Epithelial cell of proximal tubule (primary cell): ENCODE measurements around the gene ADI1. TPM values are rescaled to one million over a fixed set of nuclear protein-coding genes. Genes with fewer than 3 reads are reported as not detected.
A peak's percentile ranks its signal among the peaks of the same experiment; 100 is the strongest.

Experiments
- DNase-seq: peaks from one replicate; pipeline ENCODE4 v3.0.0-alpha.2; 2011; ENCODE audit warnings: low read depth
- H3K4me3 ChIP-seq: 2 replicates; pipeline ENCODE4 v1.5.1; 2011; ENCODE audit warnings: low read depth, mild to moderate bottlenecking, low read length
- total RNA-seq: library from RNA; depleted of rRNA; stranded (reverse); fragments of >200 nt; gene quantifications from 2 replicates; pipeline ENCODE4 v1.2.3, GENCODE V29; 2015
- TF ChIP-seq, protein P1 (sequence below): conservative IDR thresholded peaks from 2 replicates; pipeline ENCODE4 v1.5.1; 2012; ENCODE audit warnings: low read depth, mild to moderate bottlenecking, low read length

The ADI1 gene
- 35.3 and 51.9 TPM in 2 replicates for total RNA-seq

GRCh38 chr2:3519255-3520205, at the start of gene ADI1:
TSS of gene ADI1 (minus strand) at chr2:3519531. CDS start at chr2:3519487, 44 bp downstream.
- peak within 1 kb of the TSS; percentile 87 for H3K4me3 ChIP-seq
- DNase-seq = no peak
- TF ChIP-seq, protein P1, sequence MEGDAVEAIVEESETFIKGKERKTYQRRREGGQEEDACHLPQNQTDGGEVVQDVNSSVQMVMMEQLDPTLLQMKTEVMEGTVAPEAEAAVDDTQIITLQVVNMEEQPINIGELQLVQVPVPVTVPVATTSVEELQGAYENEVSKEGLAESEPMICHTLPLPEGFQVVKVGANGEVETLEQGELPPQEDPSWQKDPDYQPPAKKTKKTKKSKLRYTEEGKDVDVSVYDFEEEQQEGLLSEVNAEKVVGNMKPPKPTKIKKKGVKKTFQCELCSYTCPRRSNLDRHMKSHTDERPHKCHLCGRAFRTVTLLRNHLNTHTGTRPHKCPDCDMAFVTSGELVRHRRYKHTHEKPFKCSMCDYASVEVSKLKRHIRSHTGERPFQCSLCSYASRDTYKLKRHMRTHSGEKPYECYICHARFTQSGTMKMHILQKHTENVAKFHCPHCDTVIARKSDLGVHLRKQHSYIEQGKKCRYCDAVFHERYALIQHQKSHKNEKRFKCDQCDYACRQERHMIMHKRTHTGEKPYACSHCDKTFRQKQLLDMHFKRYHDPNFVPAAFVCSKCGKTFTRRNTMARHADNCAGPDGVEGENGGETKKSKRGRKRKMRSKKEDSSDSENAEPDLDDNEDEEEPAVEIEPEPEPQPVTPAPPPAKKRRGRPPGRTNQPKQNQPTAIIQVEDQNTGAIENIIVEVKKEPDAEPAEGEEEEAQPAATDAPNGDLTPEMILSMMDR = no peak

DNA sequence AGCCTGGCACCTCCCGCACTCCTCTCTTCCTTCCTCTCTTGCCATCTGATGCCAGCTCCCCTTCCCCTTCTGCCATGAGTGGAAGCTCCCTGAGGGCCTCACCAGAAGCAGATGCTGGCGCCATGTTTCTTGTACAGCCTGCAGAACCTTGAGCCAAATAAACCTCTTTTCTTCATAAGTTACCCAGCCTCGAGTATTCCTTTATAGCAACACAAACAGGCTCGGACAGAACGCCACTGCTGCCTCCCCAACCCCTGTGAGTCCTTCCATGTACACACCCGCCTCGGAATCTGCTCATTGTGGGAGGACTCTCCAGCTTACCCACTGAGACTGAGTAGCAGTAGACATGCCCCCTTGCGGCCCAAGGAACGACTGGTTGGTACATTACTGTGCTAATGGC, 47.5 kb upstream of the ADI1 start:
- no peak overlapping the region for H3K4me3 ChIP-seq
- no peak for DNase-seq
- TF ChIP-seq, protein P1 = no peak

DNA sequence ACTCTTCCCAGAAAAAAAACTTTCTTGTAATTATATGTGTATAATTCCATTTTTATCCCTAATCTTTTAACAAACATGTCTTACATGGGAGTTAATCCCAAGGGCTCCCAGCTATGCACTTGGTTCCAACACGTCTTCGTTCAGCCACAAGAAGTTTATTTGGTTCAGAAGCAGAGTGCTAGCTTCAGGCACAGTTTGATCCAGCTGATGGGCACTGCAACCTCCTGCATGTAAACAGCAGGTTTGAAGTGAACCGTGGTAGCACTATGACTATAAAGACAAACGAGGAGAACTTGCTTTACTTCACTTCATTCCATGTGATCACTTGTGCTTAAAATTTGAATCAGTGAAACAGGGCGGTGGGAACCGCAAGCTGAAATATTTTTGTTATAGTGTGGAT, 45.8 kb upstream of the ADI1 start:
- no peak for DNase-seq
- TF ChIP-seq, protein P1 = no peak
- no peak overlapping the region for H3K4me3 ChIP-seq

- no peak for DNase-seq
- H3K4me3 ChIP-seq = no peak overlapping the region
- TF ChIP-seq, protein P1 = no peak
Measured at GRCh38 chr2:3563521-3563976, 44.2 kb upstream of the ADI1 start.

DNA sequence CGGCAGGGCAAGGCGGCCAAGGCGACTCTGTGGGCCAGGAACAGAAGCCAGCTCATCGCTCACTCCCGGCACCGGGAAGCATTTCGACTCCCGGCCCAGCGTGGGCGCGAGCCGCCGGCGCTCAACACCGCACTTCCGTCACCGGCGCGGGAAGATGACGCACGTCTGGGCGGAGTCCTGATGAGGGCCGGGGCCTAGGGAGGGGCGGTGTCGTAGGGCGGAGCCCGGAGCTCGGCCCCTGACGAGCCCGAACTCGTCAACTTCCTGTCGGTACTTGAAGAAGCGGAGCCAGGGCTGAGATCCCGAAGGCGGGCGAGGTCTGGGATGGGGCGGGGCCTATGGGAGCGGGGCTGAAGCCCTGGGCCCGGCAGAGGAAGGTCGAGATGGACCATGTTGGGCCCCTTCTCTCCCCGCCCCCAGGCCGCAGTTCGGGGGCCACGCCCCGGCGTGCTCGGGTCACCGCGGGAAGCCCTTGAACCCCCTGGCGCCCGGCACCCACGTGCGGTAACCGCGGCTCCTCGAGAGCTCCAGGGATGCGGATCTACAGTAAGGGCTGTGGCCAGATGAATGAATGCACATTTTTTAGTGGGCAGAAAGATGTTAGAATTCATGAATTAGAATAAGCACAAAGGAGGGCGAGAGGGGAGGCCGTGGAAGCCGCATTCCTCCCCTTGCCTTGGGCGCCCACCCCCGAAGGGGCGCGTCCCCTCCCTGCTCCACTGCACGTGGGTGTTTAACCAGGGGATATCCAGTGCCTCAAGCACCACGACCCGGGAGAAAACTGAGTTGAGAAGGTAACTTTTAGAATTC, 39.1 kb upstream of the ADI1 start, which contains the start of gene RNASEH1:
Gene RNASEH1, minus strand, starts transcription at position 129 of the 810 bp plus-strand sequence. Its CDS starts 73 bp downstream, at position 56.
- DNase-seq = peak; percentile 64
- H3K4me3 ChIP-seq = peak within 1 kb of the TSS; percentile 97
- TF ChIP-seq, protein P1 = no peak

- TF ChIP-seq, protein P1 = no peak
- peak overlapping the region; percentile 97 for H3K4me3 ChIP-seq
- no peak for DNase-seq
Measured at GRCh38 chr2:3557639-3558204, 38.4 kb upstream of the ADI1 start.
